Activated CD4-positive, alpha-beta T cell treated with anti-CD3 and anti-CD28 coated beads, Interleukin-2, amount 10 ng/mL, durations not matched to agents 7 days and 5 days (primary cell): Measurements from ENCODE around the gene PRKAG2. TPM values are rescaled to one million over a fixed set of nuclear protein-coding genes. Genes with fewer than 3 reads are reported as not detected.

Experiments
- CTCF ChIA-PET: fragments of 350-600 bp; sonication (Branson Sonifier 250); formaldehyde crosslinking; loops from one replicate; lab custom pipeline; 2021; ENCODE audit warnings: antibody characterized with exemption; lab: Charles Lee
- POLR2A ChIA-PET: fragments of 350-600 bp; sonication (Branson Sonifier 250); formaldehyde crosslinking; loops from one replicate; lab custom pipeline; 2021; ENCODE audit warnings: antibody characterized with exemption; lab: Charles Lee
- DNase-seq: peaks from one replicate; pipeline ENCODE4 v3.0.0-alpha.2; 2020
- H3K27ac Mint-ChIP-seq: one replicate; pipeline ENCODE4 v1.8.0; 2021; ENCODE audit warnings: mild to moderate bottlenecking, moderate library complexity, mixed read lengths
- H3K27me3 Mint-ChIP-seq: one replicate; pipeline ENCODE4 v1.8.0; 2021; ENCODE audit warnings: mixed read lengths
- H3K36me3 Mint-ChIP-seq: one replicate; pipeline ENCODE4 v1.8.0; 2021; ENCODE audit warnings: low read depth, mixed read lengths
- H3K4me1 Mint-ChIP-seq: one replicate; pipeline ENCODE4 v1.8.0; 2021; ENCODE audit warnings: mixed read lengths
- H3K4me3 Mint-ChIP-seq: one replicate; pipeline ENCODE4 v1.8.0; 2021; ENCODE audit warnings: mild to moderate bottlenecking, moderate library complexity, mixed read lengths
- H3K9me3 Mint-ChIP-seq: one replicate; pipeline ENCODE4 v1.8.0; 2021; ENCODE audit warnings: mixed read lengths
- total RNA-seq, 2 experiments: library from RNA; stranded (reverse); gene quantifications; one replicate each; pipeline ENCODE4 v1.2.3, GENCODE V29; 2021

PRKAG2 gene
- total RNA-seq, 2 experiments from 2014 or later: 27.5 to 32.3 TPM

DNA sequence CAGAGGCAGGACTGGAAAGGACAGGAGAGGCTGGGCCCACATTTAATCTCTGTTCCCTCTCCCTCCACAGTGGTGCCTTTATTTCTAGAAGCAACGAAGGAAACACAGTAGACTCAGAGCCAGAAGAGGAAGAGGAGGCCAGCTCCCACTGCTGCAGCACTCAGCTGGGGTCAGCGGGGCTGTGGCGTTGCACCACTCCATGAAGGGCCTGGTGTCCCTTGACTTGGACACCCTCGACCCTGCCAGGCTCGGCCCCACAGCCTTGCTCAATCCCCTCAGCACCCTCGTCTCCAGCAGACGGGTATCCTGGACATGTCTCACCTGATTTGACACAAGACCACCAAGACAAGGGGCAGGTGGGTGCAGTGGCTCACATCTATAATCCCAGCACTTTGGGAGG lies 38.8 kb downstream of the PRKAG2 start:
- ChIA-PET CTCF (interaction anchor here (1.4 kb wide), 1 partner anchor 28 kb away, joined by 3 read pairs; no protein-coding TSS in a partner anchor), POLR2A (no interaction called here)
- Mint-ChIP-seq H3K27me3 (no peaks in the 10 kb centered on the region), H3K36me3 (no peaks in the 10 kb centered on the region), H3K9me3 (no peaks in the 10 kb centered on the region), H3K4me1 (peaks cover 38% of the 10 kb centered on the region), H3K4me3 (no peak overlapping the region), H3K27ac (peak overlapping the region; percentile 91)
- no peak for DNase-seq

DNA sequence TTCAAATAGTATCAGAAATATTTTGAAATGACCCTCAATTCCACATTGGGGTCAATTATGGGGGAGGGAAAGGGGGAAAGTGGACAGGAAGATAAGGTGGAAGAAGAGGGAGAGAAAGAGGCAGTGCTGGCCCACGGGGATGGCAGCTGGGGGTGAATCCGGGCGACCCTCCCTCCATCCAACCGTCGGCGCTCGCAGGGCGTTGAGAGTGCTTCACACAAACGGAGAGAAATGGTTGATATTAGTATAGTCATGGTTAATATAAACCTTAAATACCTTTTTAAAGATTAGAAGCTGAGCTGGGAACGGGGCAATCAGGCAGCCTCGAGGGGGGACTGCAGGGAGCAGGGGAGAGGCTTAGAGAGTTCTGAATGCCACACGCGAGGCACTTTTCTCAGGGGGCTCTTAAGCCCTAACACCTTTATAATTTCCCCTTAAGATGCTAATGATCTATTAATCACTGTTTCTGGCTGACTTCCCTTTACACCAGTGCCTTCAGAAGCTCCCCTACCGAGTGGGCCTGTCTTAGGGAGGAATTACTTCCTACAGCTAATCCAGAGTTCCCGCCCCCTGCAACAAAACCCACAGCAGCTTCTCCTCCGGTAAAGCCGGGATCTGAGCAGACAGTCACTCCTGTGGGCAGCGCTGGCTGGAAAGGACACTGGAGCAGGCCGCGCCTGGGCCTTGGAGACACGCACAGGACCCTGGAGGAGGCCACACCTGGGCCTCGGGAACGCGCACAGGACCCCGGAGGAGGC lies 39.5 kb downstream of the PRKAG2 start:
- H3K9me3 Mint-ChIP-seq: no peaks in the 10 kb centered on the region
- no peaks in the 10 kb centered on the region for H3K36me3 Mint-ChIP-seq
- no peaks in the 10 kb centered on the region for H3K27me3 Mint-ChIP-seq
- CTCF ChIA-PET: no interaction called here
- no peak for DNase-seq
- H3K27ac Mint-ChIP-seq: peak overlapping the region; percentile 91
- H3K4me3 Mint-ChIP-seq: no peak overlapping the region
- POLR2A ChIA-PET: no interaction called here
- peaks cover 38% of the 10 kb centered on the region for H3K4me1 Mint-ChIP-seq

DNA sequence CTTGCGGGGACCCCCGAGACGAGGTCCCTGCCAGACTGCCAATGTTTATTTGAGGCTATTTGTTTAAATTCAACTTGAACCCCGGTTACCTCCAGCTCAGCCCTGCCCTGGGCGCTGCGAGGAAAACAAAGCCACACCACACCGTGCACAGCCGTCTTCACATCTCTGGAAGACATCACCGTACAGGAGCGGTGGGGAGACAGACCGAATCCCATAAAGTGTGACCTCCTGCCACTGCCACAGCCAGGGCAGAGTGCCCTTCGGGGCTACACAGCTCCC lies 40.0 kb downstream of the PRKAG2 start:
- Mint-ChIP-seq H3K4me3 (no peak overlapping the region), H3K36me3 (no peaks in the 10 kb centered on the region), H3K27me3 (no peaks in the 10 kb centered on the region), H3K4me1 (peaks cover 38% of the 10 kb centered on the region), H3K27ac (peak overlapping the region; percentile 47), H3K9me3 (no peaks in the 10 kb centered on the region)
- POLR2A ChIA-PET: no interaction called here
- no peak for DNase-seq
- CTCF ChIA-PET: no interaction called here

DNA sequence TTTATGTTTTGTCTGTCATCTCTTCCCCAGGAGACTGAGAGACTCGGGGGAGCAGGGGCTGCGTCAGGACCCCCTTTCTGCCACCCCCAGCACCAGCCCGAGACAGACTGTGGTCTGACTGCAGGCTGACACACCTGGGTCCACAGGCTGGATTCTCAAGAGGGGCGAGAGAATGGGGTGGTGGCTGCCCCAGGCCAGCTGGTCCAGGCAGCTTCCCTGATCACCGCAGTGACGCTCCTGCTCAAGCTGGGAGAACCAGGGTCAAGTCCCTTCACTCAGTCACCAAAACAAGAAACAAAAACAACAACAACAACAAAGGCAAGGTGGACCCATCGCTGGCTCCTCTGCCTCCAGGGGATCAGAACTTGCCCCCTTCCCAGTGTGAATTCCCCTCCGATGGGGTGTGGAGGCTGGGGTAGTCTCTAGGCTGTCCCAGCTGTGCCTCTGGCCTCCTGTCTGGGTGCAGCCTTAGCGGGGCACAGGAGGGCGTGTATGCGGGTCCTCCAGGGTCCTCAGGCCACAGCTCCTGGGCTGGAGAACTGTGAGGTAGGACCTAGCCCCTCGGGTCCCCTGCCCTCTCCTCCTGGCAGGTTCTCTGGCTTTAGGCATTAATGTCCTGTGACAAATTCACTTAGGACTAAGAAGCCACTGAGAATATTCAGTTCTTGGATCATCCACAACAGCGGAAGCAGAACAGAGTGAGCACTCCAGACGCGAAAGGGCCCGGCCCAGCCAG lies 40.6 kb downstream of the PRKAG2 start:
- CTCF ChIA-PET: interaction anchor here (0.6 kb wide), 1 partner anchor 165 kb away, joined by 7 read pairs; no protein-coding TSS in a partner anchor

DNA sequence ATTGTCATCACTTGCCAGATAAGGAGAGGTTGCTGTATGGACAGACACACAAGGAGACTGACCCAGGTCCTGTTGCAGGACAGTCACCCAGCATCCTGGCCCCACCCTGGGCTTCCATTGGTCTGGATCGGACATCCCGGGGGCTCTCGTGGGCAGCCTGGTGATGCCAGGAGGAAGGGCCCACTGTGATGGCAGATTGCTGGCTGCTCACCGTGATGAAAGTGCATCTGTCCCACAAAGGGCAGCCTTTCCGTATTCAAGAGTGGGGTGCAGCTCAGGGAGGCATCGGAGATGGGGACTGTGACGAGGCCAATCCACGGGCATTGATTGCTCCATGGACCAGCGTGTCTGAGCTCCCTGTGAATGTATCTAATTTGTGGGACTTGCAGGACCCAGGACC lies 41.3 kb downstream of the PRKAG2 start:
- Mint-ChIP-seq H3K4me1 (peaks cover 36% of the 10 kb centered on the region), H3K9me3 (no peaks in the 10 kb centered on the region), H3K4me3 (no peak overlapping the region), H3K27me3 (no peaks in the 10 kb centered on the region), H3K36me3 (no peaks in the 10 kb centered on the region), H3K27ac (no peak overlapping the region)
- CTCF ChIA-PET: no interaction called here
- POLR2A ChIA-PET: no interaction called here
- no peak for DNase-seq

More for the DNA sequence above, 40.6 kb downstream of the PRKAG2 start:
- POLR2A ChIA-PET: no interaction called here
- no peak overlapping the region for H3K27ac Mint-ChIP-seq
- peaks cover 38% of the 10 kb centered on the region for H3K4me1 Mint-ChIP-seq
- H3K27me3 Mint-ChIP-seq: no peaks in the 10 kb centered on the region
- no peak overlapping the region for H3K4me3 Mint-ChIP-seq
- no peaks in the 10 kb centered on the region for H3K9me3 Mint-ChIP-seq
- no peaks in the 10 kb centered on the region for H3K36me3 Mint-ChIP-seq
- DNase-seq: no peak

DNA sequence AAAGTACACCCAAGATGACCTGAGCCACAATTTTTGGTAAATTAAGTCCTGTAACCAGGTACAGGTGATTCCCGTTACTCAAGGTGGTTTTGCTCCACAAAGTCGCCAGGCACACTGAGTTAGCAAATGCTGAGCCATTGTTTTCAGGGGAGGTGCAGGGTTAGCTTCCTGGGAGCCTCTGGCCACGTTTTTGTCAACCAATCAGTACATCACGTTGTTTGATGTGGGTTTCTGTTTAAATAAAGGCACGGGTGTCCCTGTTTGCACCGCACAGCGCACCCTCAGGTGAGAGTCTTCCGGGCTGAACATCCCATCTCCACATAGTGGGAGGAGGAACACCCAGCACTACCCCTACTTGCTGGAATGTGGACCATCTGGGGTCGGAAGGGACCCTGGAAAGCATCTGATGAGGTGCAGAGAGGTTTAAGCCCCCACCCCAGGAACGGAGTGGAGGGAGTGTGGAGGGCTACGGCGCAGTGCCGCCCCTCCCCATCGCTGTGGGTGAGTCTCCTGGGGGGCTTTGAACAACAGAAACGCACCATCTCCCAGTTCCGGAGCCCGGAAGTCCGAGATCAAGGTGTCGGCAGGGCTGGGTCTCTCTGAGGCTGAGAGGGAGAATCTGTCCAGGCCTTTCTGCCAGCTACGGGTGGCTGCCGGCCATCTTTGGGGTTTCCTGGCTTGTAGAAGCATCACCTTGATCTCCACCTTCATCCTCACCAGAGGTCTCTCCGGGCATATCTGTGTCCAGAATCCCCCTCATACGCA lies 42.5 kb downstream of the PRKAG2 start:
- no peaks in the 10 kb centered on the region for H3K36me3 Mint-ChIP-seq
- no peaks in the 10 kb centered on the region for H3K27me3 Mint-ChIP-seq
- H3K4me3 Mint-ChIP-seq: no peak overlapping the region
- H3K4me1 Mint-ChIP-seq: peaks cover 24% of the 10 kb centered on the region
- no peaks in the 10 kb centered on the region for H3K9me3 Mint-ChIP-seq
- ChIA-PET POLR2A (no interaction called here), CTCF (no interaction called here)
- no peak for DNase-seq
- H3K27ac Mint-ChIP-seq: no peak overlapping the region

DNA sequence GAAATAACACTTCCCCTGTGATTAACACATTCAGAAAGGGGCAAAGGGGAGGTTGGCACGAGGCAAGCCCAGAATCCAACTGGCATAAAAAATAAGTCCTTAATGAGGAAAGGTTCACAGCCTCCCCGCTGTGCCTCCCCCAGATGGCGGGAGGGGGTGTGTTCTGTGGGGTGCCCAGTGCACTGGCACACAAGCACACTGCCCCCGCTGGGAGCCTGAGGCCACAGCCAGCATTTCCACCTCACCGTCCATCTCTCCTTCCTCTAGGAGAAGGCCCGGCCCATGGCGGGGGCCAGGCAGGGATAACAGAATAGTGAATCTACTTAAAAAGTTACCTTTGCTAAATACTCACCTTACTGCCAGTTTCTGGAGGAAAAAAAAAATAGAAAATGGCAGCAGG lies 43.2 kb downstream of the PRKAG2 start:
- DNase-seq: no peak
- H3K9me3 Mint-ChIP-seq: no peaks in the 10 kb centered on the region
- POLR2A ChIA-PET: no interaction called here
- H3K36me3 Mint-ChIP-seq: no peaks in the 10 kb centered on the region
- CTCF ChIA-PET: no interaction called here
- no peak overlapping the region for H3K27ac Mint-ChIP-seq
- no peak overlapping the region for H3K4me3 Mint-ChIP-seq
- no peaks in the 10 kb centered on the region for H3K27me3 Mint-ChIP-seq
- peaks cover 20% of the 10 kb centered on the region for H3K4me1 Mint-ChIP-seq

DNA sequence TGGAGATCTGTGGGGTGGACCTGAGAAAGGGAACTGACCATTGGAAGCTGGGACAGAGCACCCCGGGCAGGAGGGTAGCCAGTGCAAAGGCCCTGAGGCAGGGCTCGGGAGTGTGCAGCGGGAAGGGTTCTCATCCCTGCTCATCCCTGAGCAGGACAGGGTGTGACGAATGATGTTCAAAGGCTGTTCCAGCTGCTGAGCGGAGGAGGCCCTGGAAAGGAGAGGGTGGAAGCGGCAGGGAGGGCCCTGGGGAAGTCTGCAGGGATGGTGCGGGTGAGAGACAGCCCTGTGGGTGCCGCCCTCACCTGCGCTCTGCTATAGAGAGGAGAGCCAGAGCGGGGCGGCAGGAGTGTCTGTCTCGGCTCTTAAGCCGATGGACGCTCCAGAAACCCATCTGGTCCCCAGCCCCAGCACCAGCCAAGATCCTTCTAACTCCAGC lies 43.7 kb downstream of the PRKAG2 start:
- Mint-ChIP-seq H3K27ac (no peak overlapping the region), H3K27me3 (no peaks in the 10 kb centered on the region), H3K9me3 (no peaks in the 10 kb centered on the region), H3K36me3 (no peaks in the 10 kb centered on the region), H3K4me1 (peaks cover 16% of the 10 kb centered on the region), H3K4me3 (no peak overlapping the region)
- CTCF ChIA-PET: no interaction called here
- POLR2A ChIA-PET: interaction anchor here (0.6 kb wide), 1 partner anchor 405 kb away, joined by 6 read pairs; no protein-coding TSS in a partner anchor
- DNase-seq: no peak

DNA sequence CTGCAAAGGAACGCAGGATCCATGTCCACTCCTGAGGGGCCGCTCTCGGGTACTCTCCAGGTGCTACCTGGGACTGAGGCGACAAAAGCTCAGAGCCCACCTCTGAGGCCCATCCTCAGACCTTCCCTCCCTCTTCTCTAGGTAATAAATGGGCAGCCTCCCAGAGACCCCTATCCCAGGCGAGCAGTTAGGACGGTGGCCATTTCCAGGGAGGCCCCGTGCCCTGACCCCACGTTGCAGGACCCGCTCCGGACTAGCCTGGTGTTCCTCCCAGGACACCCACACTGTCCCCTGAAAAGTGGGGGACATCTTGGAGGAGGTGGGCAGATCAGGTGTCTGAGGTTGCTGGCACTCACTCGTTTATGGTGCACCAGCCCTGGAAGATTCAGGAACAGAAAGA lies 44.3 kb downstream of the PRKAG2 start:
- Mint-ChIP-seq H3K4me1 (peaks cover 11% of the 10 kb centered on the region), H3K27ac (no peak overlapping the region), H3K9me3 (no peaks in the 10 kb centered on the region), H3K4me3 (no peak overlapping the region), H3K27me3 (no peaks in the 10 kb centered on the region), H3K36me3 (no peaks in the 10 kb centered on the region)
- ChIA-PET POLR2A (interaction anchor here (0.6 kb wide), 1 partner anchor 405 kb away, joined by 6 read pairs; no protein-coding TSS in a partner anchor), CTCF (no interaction called here)
- no peak for DNase-seq

DNA sequence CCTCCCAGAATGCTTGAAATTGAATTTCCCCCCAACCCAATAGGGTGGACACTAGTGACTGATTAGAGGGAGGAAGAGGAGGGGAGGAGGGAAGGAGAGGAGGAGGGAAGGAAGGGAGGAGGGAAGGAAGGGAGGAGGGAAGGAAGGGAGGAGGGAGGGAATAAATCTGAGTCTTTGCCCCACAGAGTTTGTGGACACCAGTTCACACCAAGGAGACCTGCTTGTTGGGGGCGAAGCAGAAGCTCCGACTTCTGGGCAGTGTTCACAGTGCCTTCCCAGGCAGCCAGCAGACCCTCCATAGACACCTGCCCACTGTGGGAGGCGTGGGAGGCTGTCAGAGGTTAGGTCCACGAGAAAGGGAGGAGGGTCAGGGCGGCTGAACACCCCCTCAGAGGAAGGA lies 44.8 kb downstream of the PRKAG2 start:
- DNase-seq: no peak
- Mint-ChIP-seq H3K4me1 (peaks cover 11% of the 10 kb centered on the region), H3K4me3 (no peak overlapping the region), H3K27ac (peak overlapping the region; percentile 46), H3K9me3 (no peaks in the 10 kb centered on the region), H3K27me3 (no peaks in the 10 kb centered on the region), H3K36me3 (no peaks in the 10 kb centered on the region)
- CTCF ChIA-PET: no interaction called here
- POLR2A ChIA-PET: no interaction called here

DNA sequence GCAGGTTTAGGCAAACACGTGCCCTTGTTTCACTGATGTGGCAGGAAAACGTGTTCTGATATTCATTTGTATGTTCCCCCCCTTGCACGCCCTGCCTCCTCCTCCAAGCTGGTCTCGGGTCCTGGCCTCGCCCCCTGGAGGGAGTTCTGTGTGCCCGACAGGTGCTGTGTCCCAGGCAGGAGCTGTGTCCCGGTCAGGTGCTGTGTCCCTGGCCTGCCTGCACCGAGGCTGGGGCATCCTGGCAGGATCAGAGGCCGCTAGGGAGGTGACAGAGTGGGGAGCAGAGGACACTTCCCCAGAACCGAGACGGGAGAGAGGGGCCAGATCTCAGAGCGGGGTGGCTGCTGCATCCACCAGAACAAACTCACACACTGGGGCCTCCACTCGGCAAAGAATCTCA lies 45.3 kb downstream of the PRKAG2 start:
- H3K9me3 Mint-ChIP-seq: no peaks in the 10 kb centered on the region
- H3K27ac Mint-ChIP-seq: no peak overlapping the region
- no peaks in the 10 kb centered on the region for H3K36me3 Mint-ChIP-seq
- ChIA-PET POLR2A (no interaction called here), CTCF (no interaction called here)
- H3K27me3 Mint-ChIP-seq: no peaks in the 10 kb centered on the region
- no peak overlapping the region for H3K4me3 Mint-ChIP-seq
- DNase-seq: no peak
- H3K4me1 Mint-ChIP-seq: peaks cover 11% of the 10 kb centered on the region

DNA sequence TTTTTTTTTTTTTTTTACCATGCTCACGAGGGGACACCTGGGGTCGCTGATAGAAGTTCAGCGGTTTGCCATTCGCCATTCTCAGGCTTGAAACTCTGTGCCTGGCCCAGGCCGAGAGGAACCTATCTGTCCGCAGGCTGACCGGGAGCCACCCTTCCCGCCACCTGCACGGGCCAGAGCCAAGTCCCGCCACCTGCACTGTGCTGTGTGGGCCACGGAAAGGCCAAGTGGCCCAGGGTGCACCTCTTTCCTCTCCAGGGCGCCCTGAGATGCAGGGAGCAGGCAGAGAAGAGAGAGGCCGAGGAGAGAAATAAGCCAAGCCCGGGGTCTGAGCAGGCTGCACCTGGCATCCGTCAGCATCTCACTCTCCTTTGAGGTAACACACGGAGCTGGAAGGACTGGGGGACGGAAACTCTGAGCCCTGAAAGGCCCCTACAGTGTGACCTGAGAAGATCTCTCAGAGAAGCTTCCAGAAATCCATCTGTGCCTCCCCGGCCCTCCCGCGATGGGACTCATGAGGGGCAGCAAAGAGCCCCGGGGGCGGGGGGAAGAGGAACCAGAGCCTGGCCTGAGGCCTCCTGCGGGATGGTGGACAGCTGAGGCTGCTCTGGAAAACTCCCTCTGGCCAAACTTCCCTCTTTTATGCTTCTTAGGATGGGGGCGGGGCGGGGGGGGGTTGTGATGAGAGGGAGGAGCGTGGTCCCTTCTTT lies 46.6 kb downstream of the PRKAG2 start:
- ChIA-PET POLR2A (interaction anchor here (0.6 kb wide), 1 partner anchor 178 kb away, joined by 6 read pairs; no protein-coding TSS in a partner anchor), CTCF (interaction anchor here (0.6 kb wide), 1 partner anchor 104 kb away, joined by 10 read pairs; no protein-coding TSS in a partner anchor)
- H3K27ac Mint-ChIP-seq: no peak overlapping the region

More for the DNA sequence above, 46.6 kb downstream of the PRKAG2 start:
- Mint-ChIP-seq H3K4me1 (peaks cover 9% of the 10 kb centered on the region), H3K36me3 (no peaks in the 10 kb centered on the region), H3K9me3 (no peaks in the 10 kb centered on the region), H3K27me3 (no peaks in the 10 kb centered on the region), H3K4me3 (no peak overlapping the region)
- no peak for DNase-seq
